HG03135 (cell line): Measurements from ENCODE around the gene KMT2C.
A peak's percentile ranks its signal among the peaks of the same experiment; 100 is the strongest.
"Not testable (repeated sequence)": the region's sequence is repeated elsewhere in the genome, so short reads cannot be mapped to it uniquely, and the experiment has no call there.

Experiments
- ATAC-seq: cut with Tn5 transposase; IDR thresholded peaks from one replicate; pipeline ENCODE4 v1.9.1; 2021; ENCODE audit warnings: mild to moderate bottlenecking, moderate library complexity; ENCODE audit not compliant: unreplicated experiment

The KMT2C gene

DNA sequence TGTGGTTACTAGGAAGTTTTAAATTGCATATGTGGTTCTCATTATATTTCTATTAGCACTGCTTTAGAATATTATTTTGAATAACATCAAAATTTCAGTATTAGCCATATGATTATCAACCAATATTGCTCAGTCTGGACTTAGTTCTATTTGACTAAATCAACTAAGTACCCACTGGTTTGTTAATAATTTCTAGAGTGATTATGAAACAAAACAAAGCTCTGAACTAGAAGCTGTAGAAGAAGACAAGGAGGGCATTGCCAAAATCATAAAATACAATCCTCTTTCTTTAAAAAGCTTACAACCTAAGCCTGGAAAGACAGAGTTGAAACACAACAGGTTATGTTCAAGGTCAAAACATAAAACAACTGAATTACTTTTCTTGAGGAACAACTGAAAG, 204.7 kb downstream of the KMT2C start:
- no peak for ATAC-seq

GRCh38 chr7:152219556-152219955, 216.2 kb downstream of the KMT2C start:
- ATAC-seq, result not testable (repeated sequence)

- not testable (repeated sequence) for ATAC-seq
These were observed 227.0 kb downstream of the KMT2C start for GRCh38 chr7:152208766-152209165.

DNA sequence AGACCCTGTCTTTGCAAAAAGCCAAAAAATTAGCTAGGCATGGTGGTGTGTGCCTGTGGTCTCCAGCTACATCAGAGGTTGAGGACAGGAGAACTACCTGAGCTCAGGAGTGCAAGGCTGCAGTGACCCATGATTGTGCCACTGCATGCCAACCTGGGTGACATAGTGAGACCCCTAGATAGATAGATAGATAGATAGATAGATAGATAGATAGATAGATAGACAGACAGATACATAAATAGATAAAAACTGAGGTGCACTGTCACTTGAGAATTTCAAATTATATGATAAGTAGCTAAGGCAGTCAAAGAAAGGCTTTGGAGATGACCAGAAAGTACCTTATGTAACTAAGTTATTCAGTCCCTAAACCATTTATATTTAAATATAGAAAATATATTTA, 231.4 kb downstream of the KMT2C start:
- ATAC-seq, result not testable (repeated sequence)

DNA sequence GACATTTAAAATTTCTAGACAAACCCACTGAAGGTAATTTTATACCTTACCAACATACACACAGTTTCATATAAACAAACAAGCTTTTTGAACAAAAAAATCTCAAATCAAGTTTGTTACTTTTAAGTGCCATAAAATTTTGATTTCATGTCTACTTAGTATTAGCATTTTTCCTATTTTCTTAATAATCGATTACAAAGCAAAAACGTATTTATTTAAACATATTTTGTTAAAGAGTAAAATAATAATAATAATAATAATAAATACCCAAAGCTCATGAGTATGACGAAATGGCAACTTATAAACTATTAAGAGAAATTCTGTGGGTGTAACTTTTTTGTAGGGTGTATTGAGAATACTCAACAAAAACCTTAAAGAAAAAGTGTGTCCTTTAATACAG, 232.7 kb downstream of the KMT2C start:
- ATAC-seq, result no peak

DNA sequence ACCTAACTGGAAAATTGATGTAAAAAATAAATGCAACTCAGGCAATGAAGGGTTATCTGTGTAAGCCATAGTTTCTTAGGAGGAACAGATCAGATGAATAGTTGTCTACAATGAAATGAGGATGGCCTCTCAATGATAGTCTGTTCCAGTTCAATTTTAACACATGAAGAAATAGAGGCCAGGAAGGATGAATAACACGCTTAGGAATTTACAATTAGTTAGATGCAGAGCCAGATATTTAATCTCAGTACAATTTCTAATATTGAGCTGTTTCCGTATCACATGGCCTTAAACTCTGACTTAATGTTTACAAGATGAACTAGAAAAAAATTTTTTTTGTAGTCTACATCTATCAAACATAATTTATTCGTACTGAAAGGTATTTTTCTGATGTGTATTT, 233.7 kb downstream of the KMT2C start:
- no peak for ATAC-seq

DNA sequence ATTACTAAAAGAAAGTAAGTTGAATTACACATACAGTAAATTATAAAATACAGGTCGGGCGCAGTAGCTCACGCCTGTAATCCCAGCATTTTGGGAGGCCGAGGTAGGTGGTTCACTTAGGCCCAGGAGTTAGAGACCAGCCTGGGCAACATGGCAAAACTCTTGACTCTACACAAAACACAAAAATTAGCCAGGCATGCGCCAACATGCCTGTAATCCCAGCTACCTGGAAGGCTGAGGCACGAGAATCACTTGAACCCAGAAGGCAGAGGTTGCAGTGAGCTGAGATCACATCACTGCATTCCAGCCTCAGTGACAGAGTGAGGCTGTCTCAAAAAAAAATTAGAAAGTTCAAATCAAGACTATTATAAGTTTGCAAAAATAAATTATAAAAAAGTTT, 235.4 kb downstream of the KMT2C start:
- no peak for ATAC-seq

DNA sequence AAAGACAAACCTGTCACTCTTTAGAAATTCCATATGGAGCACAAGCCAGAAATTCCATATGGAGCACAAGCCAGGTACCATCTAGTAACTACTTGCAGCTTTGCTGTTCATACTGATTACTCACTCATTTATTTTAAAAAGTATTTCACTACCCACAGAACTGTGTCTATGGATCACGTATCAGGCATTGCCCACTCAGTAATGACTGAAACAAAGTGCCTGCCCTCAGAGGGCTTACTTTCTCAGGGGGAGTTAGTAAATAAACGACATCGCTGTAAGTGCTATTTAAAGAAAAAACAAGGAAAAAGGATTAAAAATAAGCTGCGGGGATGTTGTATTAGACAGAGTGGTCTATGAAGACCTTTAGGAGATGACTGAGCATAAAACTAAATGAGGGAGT, 239.4 kb downstream of the KMT2C start:
- no peak for ATAC-seq

- no peak for ATAC-seq
These were observed 241.9 kb downstream of the KMT2C start for GRCh38 chr7:152193880-152194279.

GRCh38 chr7:152189061-152189460, 246.7 kb downstream of the KMT2C start:
- no peak for ATAC-seq

DNA sequence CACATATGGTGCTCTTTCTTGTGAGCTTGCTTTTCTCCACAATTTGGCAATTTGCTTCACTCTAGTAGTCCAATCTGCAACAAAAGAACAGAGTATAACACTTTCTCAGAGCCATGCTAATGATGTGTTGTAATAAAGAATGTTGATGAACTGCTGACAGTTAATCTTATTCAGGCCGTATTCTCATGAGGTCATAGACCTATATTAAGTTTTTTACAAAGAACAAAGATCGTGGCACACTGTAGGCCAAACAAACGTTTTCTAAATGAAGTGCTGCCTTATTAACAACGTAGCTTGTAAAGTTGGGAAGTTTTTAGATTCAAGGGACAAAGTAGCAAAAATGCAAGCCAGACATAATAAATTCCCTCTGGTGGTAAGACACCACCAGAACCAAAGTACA, 250.2 kb downstream of the KMT2C start:
- no peak for ATAC-seq

DNA sequence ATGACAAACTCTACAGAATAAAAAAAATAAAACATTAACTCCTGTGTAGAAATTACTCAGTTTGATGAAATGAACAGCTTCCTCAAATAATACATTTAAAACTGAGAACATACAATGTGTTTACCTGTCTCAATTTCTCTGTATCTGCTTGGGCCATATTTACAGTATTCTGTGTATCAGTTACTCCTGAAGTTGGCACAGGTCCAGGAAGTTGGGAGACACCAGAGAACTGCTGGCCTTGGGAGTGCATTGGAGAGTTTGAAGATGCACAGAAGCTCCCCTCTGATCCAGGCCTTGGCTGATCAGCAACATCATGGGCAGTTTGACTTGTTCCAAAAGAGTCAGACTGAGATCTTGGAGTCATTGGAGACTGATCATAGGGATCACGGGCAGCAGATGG, 255.2 kb downstream of the KMT2C start:
- ATAC-seq, result no peak

GRCh38 chr7:152180048-152180447, 255.8 kb downstream of the KMT2C start:
- ATAC-seq, result no peak

DNA sequence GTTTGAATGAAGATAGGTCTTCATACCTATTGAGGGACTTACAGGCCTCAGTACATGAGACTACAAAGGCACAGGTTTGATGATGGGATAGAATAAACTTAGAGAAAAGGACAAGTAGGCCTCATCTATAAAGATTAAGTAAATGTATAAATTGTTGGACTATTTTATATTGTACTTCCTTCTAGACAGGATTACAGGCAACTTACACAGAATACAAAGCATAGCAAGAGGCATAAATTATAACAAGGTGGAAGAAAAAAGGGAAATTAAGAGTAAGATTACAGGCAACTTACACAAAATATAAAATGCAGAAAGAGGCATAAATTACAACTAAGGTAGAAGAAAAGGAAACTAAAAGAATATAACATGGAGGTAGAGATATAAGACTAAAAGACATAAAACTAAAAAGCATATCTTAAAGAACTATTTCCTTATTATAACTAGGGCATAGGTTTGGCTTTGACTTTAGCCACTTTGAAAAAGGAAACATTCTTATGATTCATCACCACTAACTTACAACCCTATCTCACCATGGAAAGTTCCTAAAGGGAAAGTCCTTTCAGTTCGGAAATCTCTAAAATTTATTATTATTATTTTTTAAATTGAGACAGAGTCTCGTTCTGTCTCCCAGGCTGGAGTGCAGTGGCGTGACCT, 257.3 kb downstream of the KMT2C start:
- no peak for ATAC-seq

DNA sequence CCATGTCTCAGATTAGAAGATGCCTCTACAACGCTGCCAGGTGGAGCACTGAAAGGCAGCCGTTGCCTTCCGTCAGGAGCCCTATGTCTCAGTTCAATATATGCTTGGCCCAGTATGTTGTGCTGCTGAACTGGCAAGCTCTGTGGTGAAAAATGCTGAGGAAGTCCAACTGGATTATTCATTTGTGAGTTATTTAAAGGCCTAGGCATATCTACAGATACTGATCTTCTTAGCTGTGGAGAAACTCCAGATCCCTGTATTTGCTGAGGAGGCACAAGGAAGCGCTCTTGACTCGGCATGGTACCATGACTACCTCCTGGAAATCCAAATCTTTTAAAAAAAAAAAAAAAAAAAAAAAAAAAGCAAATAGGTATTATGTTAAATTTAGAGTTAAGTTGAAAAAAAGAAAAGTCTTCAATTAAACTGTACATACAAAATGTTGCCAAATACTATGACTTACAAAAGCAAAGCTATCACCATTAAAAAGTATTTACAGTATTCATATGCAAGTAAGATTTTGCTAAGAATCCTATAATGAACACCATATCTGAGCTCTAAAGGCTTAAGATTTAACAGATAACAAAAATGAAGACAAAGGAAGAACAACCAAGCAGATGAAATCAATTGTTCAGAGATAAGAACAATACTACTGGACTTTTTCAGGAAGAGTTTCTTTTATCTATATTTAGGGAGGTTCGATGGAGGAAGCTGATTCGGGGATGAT, 258.0 kb downstream of the KMT2C start:
- no peak for ATAC-seq

GRCh38 chr7:152176797-152177196, 259.0 kb downstream of the KMT2C start:
- peak; percentile 68 for ATAC-seq

DNA sequence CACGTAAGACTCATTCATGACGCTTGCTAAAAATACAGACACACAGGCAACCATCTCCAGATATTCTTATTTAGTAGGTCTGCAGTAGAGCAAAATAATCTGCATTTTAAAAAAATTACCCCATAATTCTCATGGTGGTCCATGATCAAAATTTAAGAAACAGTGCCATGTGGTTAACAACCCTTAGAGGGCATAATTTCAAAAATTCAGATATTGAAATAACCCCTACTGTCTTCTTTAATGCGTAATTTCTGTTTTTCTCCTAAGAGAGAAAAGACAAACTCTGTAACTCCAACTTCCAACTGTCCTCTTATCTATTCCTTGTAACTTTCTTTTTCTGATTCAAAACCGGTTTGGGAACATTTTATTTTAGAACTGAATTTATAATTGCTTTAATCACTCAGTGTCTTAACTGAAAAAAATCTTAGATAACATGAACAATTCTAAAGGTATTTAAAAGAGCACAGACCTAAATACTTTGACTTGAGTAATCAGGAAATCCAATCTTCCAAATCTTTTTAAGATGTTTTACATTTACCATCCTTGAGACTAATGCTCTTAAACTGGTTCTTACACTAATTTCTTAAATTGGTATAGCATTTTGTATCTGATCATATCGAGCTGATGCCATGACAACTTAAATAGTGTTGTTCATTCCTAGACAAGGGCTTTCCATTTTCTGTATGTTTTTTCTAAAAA, 262.3 kb downstream of the KMT2C start:
- ATAC-seq, result no peak

DNA sequence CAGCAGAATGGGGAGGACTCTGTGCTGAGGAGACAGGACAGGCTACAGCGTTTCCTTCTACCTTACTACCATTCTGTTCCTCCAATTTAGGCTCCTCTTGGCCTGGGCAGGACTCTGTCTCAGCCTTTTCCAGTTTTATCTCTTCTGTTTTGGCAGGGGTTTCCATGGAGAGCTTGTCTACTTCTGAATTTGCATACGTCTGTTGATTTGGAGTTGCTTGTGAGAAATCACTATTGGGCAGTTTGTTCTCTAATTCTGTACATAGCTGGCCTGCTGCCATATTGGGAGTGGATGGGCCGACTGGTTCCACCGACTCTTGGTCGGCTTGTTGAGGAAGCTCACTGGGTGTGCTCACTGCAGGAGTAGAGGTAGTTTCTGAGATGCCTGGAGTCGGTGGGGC, 273.5 kb downstream of the KMT2C start:
- no peak for ATAC-seq

DNA sequence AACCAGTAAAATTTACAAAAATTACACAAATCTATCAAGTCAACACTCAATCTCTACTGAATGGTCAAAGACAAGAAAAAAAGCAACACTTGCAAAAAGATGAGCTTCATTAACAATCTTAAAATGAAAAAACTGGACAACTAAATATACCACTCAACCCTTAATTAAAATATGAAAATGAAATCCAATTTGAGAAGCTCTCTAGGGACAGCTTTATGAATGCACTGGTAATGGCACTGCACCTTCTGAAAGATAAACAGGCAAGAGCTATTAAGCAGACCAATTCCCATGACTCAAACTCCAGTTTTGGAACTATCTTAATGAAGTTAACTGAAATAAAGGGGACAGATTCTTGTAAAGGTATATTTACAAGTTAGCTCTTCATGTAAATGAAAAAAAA, 274.6 kb downstream of the KMT2C start:
- no peak for ATAC-seq

- ATAC-seq, result peak; percentile 87
These were observed 276.8 kb downstream of the KMT2C start for GRCh38 chr7:152158801-152159587.

DNA sequence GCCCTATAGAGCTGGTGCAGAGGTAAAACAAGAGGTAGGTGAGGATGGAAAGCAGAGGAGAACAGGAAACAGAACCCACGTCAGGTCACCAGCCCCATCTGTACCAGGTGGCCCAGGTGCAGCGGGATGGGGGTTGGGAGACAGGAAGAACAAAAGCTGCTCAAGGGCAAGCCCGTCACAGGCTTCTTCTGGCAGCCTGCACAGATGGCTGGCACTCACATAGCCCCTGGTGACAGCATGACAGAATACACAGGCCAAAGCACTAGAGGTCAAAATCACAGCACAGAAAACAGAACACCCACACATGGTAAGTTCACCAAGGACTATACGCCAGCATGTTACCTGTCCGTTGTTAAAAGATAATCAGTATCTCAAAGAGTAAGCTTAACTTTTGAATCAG, 283.5 kb downstream of the KMT2C start:
- ATAC-seq, result no peak
